ENCODE results near the gene BCAS3.
"Not testable (repeated sequence)": the region's sequence is repeated elsewhere in the genome, so short reads cannot be mapped to it uniquely, and the experiment has no call there.

Gene BCAS3

DNA sequence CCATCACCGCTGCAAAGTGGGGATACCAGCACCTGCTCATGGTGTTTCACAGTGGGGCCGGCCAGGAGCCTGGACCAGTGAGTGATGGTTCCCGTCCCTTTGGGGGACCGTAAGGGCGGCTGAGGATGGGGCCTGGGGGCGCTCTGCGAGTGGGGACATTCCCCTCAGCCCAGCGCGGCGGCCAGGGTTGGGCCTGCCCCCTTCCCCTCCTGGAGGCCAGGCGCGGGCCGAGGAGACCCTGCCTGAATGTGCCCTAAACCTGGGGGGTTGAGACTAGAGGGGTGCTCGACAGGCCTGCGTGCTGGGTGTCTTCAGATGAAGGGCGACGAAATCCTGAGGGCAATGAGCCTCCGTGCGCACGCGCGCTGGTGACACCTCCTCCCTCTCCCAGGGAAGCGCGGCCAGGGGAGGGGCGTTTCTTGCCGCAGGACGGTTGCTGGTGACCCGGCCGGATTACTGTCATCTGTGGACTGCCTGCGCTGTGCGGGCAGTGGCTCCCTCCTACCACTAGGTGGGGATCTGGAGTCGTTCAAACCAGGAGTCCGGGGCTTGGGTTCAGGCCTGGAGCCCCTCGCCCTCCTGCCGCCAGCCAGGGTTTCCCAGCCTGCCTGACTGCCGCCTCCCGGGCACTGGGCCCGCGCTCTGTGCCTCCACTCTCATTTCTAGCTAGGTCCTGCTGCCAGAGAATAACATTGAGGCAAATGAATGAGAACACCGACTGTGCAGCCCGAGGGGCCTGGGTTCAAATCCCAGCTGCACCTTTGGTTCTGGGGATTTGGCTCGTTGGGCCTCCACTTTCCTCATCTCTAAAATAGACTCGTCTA lies 739.1 kb downstream of the BCAS3 start:
- DNase-seq: peak; percentile 62

DNA sequence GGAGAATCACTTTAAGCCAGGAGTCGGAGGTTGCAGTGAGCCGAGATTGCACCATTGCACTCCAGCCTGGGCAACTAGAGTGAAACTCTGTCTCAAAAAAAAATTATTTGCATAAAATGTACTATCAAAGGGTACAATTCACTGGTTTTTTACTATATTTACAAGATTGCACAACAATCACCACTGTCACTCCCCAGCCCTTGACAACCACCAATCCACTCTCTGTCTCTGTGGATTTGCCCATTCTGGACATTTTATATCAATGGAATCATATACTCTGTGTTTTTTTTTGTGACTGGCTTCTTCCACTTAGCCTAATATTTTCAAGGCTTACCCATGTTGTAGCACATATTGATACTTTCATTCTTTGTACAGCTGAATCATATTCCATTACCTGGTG lies 740.8 kb downstream of the BCAS3 start:
- no peak for DNase-seq

- DNase-seq: no peak
Observed at GRCh38 chr17:61419496-61420046, 741.9 kb downstream of the BCAS3 start.

DNA sequence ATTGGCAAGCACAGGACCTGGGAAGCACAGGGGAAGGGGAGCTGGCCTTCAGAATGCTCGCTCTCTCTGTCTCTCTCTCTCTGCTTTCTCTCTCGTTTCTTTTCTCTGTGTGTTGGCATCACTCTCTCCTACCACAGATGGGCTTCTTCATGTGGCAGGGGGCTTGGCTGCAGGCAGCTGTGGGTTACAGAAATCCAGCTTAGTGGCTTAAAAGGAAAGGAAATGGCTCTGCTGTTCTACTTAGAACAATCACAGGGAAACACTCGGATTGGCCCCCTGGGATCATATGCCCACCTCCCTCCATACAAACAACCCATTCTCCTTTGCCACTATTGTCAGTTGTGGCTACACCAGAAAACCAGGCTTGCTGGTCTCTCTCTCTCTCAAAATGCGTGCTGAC lies 742.4 kb downstream of the BCAS3 start:
- DNase-seq: no peak

DNA sequence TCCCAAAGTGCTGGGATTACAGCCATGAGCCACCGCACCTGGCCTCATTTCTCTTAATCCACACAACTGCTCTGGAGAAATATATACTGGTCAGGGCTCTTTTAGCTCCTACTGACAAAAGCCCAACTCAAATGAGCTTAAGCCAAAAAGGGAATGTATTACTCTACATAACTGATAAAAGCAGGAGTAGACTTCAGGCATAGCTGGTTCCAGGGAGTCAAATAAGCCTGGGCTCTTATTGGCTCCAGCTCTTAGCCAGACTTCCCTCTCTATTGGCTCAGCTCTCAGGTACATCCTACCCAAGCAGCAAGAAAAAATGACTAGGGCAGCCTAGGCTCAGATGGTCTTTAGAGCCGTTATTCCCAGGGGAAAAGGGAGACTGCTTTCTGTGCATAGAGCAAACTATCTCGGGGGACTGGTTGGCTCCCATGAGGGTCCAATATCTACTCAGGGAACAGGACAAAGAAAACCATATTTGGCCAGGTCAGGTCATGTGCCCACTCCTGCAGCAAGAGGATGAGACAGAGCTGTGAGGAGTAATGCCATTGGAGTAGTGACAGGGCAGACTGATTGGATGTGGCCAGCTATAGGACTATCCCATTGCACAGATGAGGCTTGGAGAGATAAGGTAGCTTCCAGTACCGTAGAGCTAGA lies 743.2 kb downstream of the BCAS3 start:
- no peak for DNase-seq

DNA sequence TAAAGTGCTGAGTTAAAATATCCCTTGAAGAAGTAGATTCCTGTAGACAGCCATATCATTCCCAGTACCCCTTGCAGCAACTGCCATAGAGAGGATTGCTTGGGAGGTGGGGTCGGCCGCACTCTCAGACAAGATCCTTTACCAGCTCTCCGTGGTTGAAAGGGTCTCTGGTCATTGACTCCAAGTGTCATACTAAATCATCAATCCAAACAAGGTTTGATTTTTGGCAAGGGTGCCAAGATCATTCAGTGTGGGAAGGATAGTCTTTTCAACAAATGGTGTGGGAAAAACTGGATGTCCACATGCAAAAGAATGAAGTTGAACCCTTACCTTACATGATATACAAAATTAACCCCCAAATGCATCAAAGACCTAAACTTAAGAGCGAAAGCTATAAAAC lies 743.8 kb downstream of the BCAS3 start:
- no peak for DNase-seq

- DNase-seq: no peak
Observed at GRCh38 chr17:61422116-61422799, 744.6 kb downstream of the BCAS3 start.

DNA sequence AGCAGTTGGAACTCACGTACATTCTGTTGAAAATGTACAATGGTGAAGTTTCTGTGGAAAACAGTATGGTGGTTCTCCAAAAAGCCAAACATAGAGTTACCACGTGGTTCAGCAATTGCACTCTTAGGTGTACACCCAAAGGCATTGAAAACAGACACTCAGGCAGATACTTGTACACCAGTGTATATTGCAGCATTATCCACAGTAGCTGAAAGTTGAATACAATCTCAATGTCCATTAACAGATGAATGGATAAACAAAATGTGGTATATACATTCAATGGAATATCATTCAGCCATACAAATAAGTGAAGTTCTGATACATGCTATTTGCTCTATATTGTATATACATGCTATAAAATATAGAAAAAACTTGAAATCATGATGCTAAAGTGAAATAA lies 745.2 kb downstream of the BCAS3 start:
- DNase-seq: no peak

DNA sequence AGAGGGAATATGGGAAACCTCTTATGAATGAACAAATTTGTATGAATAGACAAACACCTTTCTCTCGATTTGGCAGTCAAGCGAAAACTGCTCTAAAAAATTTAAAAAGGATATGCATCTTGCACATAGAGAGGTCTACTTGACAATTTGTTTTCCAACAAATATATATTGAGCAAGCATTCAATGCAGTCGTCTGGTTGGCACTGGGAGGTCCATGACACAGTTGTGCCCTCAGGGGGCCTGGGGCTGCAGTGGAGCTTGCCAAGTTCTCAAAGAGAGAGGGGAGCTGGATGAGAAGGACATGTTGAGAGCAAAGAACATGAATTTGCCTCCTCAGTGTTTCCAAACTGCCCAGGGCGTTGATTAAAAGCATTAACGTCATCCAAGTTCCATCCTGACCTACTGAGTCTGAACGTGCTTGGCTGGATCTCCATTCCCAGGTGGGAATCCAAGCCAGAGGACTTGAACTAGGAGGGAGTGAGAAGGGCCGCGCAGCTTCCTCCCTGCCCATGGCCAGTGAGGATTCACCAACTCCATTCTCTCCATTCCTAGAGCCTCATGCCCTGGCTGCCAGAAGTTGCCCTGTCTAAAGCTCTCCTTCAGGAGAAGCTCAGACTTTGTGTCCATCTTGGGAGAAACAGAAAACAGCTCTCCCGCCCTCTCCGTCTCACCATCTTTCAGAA lies 746.5 kb downstream of the BCAS3 start:
- DNase-seq: no peak

DNA sequence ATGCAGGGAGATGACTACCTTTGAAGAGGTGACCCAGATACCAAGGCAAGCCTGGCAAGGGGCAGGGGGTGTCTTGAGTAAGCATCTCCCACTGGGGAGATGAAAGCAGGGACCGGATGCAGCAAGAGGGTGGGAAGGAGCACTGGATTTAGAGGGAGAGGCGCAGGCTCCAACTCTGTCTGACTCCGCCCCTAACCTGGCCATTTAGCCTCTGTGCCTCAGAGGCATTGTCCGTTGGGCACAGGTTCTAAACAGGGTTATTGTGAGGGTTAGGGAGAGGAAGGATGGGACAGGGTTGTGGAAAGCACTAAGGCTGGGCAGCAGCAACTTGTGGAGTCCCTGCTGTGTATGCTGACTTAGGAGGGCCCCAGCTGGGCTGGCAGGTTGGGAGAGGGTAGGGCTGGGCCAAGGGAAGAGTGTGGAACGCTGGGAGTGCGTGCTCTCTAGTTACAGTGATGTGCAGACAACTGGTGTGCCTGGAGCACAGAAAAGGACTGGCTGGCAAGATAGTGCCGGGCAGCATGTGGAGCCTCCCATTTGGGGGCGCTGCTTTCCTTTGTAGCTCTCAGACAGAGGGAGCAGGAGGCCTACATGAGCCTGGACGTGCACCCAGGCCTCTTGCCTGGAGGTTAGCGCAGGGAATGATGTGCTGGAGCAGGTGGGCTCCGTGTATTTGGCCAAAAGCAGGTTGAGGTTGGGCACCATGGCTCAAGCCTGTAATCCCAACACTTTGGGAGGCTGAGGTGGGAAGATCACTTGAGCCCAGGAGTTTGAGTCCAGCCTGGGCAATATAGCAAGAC lies 748.2 kb downstream of the BCAS3 start:
- DNase-seq: no peak

- DNase-seq: no peak
Observed at GRCh38 chr17:61426482-61427304, 749.0 kb downstream of the BCAS3 start.

DNA sequence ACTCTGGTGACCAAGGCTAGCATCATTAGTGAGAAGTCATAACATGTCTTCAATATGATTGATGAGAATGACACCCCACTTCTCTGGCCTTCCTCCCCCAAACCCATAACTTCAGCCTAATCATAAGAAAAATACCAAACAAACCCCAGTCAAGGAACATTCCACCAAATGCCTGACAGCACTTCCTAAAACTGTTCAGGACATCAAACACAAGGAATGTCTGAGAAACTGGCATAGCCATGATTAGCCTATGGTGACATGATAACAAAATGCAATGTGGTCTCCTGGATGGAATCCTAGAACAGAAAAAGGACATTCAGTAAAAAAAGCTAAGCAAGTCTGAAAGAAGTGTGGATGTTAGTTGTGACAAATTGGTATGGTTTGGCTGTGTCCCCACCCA lies 749.9 kb downstream of the BCAS3 start:
- no peak for DNase-seq

GRCh38 chr17:61429274-61429673 lies 751.6 kb downstream of the BCAS3 start:
- DNase-seq: no peak

DNA sequence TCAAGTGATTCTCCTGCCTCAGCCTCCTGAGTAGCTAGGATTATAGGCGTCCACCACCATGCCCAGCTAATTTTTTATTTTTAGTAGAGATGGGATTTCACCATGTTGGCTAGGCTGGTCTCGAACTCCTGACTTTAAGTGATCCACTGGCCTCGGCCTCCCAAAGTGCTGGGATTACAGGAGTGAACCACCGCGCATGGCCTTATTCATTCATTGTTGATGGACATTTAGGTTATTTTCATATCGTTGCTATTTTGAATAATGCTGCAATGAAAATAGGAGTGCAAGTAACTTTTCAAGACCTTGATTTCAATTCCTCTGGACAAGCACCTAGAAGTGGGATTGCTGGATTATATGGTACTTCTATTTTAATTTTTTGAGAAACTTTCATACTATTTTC lies 752.2 kb downstream of the BCAS3 start:
- DNase-seq: not testable (repeated sequence)

DNA sequence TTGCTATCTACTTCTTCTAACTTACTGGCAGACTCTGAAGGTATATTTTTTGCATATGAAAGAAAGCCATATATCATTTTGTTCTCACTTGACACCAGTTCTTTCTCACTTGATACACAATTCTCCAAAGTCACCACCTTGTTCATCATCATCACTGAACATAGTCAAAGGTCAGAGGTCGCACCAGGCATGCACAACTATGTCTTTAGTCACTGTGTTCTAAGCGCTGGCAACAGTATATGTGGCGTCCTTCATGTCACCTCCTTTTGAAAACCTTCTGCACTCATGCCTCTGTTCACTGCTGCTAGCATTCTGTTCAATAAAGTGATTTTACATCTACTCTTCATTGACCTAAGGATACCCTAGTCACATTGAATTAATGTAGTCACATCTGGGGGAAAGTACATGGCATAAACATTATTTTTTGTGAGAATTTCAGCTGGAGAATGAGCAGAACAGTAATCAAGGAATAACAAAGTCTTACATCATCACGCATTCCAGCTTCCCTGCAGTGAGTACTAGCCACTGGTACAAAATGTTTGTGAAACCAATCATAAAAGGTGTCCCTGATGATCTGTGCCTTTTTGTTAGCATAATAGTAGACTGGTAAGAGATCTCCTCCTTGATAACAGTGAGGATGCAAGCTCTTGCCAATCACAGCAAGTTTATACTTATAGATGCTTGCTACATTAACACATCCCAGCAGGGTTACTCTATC lies 754.1 kb downstream of the BCAS3 start:
- no peak for DNase-seq

DNA sequence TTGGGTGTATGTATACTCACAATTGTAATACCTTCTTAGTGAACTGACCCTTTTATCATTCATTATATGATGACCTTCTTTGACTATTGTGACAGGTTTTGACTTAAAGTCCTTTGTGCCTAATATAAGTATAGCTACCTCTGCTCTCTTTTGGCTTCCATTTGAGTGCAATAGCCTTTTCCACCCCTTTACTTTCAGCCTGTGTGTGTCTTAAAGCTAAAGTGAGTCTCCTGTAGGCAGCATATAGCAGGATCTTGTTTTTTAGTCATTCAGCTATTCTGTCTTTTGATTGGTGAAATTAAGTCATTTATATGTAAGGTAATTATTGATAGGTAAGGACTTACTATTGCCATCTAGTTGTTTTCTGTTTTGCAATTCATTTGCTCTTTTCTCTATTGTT lies 758.6 kb downstream of the BCAS3 start:
- no peak for DNase-seq

DNA sequence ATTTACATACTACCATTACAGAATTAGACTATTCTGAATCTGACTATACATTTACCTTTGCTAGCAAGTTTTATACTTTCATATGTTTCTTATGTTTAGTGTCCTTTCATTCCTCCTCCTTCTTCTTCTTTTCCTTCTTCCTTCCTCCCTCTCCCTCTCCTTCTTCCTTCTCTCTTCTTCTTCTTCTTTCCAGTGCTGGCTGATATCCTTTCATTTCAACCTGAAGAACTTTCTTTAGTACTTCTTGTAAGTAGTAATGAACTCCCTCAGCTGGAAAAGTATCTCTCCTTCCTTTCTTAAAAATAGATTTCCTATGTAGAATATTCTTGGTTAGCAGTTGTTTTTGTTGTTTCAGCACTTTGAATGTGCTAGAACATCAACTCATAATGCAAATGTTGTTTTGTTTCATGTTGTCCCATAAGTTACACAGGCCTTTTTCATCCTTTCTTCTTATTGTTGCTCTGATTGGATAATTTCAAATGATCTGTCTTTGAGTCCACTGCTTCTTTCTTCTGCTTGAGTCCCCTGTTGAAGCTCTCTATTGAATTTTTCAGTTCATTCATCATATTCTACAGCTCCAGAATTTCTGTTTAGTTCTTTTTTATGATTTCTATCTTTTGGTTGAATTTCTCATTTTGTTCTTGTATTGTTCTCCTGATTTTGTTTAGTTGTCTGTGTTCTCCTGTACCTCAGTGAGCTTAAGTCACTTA lies 759.5 kb downstream of the BCAS3 start:
- DNase-seq: no peak

GRCh38 chr17:61440697-61441096 lies 763.0 kb downstream of the BCAS3 start:
- no peak for DNase-seq

DNA sequence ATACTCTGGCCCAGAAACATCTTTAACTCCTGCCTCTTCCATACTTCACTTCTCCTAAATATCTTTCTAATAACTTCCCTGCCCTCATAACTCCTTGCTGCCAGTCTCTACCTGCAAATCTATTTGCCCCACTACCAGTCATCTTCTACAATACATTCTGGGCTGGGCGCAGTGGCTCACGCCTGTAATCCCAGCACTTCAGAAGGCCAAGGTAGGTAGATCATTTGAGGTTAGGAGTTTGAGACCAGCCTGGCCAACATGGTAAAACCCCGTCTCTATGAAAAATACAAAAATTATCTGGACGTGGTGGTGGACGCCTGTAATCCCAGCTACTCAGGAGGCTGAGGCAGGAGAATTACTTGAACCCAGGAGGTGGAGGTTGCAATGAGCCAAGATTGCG lies 763.9 kb downstream of the BCAS3 start:
- not testable (repeated sequence) for DNase-seq
